ENCODE data around the gene ZNF792. TPM values are rescaled to one million over a fixed set of nuclear protein-coding genes. Genes with fewer than 3 reads are reported as not detected.
A peak's percentile ranks its signal among the peaks of the same experiment; 100 is the strongest.
"Not testable (repeated sequence)": the region's sequence is repeated elsewhere in the genome, so short reads cannot be mapped to it uniquely, and the experiment has no call there.

Gene ZNF792
- polyA plus RNA-seq, 3 donors from 2014 or later, result 8.4 to 17.2 (median 10.6) TPM

DNA sequence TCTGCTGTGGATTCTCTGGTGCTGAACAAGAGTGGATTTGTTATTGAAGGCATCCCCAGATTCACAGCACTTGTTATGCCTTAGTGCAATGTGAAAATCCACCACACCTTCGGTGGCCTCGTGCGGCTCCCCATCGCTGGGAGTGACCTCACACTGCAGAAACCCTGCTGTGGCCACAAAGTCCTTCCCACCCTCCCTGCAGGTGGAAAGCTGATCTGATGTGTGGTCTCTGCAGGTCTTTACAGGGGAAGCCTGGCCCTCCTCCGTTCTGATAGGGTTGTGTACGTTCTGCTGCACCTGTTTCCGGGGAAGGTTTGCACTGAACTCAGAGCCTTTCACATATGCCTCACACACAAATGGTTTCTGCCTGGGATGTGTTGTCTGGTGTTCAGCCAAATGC, 5.0 kb downstream of the ZNF792 start:
- peaks cover 2 to 12% (median 5%) of the 10 kb centered on the region in 3 donors for H3K27me3 Mint-ChIP-seq (ENCODE audit: low read depth in 3 of 3)
- no peak overlapping the region for H3K4me3 Mint-ChIP-seq
- H3K27ac Mint-ChIP-seq, result no peak overlapping the region
- peaks cover 61 to 88% (median 85%) of the 10 kb centered on the region in 6 donors for H3K9me3 Mint-ChIP-seq
- H3K36me3 Mint-ChIP-seq, result peaks cover 75 to 81% (median 78%) of the 10 kb centered on the region in 3 donors
- DNase-seq, result no peak
- peaks cover 28 to 38% of the 10 kb centered on the region in 2 donors for H3K4me1 Mint-ChIP-seq

DNA sequence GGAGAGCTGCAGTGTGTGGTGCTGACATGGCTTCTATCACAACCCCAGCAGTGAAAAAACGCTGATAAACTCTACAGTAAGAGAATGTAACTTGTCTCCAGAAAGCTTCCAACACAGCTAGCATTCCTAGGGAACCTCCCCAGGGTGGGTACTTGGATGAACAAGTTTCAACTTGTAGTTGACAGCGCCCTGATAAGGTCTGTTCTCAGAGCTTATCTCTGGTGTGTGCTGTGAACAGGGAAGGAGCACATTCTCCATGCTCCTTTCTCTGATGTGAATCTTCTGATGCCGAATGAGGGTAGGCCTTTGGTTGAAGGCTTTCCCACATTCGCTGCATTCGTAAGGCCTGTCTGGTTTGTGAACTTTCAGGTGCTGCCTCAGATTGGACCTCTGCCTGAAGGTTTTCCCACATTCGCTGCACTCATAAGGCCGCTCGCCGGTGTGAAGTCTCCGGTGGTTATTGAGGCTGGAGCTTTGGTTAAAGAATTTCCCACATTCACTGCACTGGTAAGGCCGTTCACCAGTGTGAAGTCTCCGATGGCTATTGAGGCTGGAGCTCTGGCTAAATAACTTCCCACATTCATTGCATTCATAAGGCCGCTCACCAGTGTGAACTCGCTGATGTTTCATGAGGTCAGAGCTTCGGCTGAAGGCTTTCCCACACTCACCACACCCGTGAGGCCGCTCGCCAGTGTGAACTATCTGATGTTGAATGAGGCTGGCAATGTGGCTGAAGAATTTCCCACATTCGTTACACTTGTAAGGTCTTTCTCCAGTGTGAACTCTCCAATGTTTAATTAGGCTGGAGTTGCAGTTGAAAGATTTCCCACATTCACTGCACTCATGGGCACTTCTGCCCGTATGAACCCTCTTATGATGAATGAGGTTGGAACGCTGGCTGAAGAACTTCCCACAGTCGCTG, 5.9 kb downstream of the ZNF792 start:
- DNase-seq, result no peak
- H3K4me1 Mint-ChIP-seq, result peaks cover 25 to 34% of the 10 kb centered on the region in 2 donors
- H3K27me3 Mint-ChIP-seq (ENCODE audit: low read depth in 3 of 3), result peaks cover 2 to 11% (median 2%) of the 10 kb centered on the region in 3 donors
- peaks cover 70 to 95% (median 93%) of the 10 kb centered on the region in 6 donors for H3K9me3 Mint-ChIP-seq
- no peak overlapping the region for H3K27ac Mint-ChIP-seq
- H3K36me3 Mint-ChIP-seq, result peaks cover 83 to 89% (median 86%) of the 10 kb centered on the region in 3 donors
- H3K4me3 Mint-ChIP-seq, result no peak overlapping the region

DNA sequence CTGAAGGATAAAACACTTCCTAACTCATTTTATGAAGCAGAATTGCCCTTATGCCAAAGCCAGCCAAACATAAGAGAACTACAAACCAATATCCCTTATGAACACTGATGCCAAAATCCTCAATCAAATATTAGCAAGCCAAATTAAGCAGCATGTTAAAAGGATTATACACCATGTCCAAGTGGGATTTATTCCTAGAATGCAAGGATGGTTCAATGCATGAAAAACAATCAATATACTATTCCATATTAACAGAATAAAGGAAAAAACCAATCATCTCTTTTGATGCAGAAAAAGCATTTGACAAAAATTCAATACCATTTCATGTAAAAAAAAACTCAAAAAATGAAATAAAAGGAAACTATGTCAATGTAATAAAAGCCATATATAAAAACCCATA, 10.9 kb downstream of the ZNF792 start:
- DNase-seq, result no peak
- Mint-ChIP-seq H3K27me3 (ENCODE audit: low read depth in 3 of 3) (peaks cover 0 to 6% (median 5%) of the 10 kb centered on the region in 3 donors), H3K4me1 (peaks cover 2 to 7% of the 10 kb centered on the region in 2 donors), H3K9me3 (peaks cover 41 to 92% (median 84%) of the 10 kb centered on the region in 6 donors), H3K27ac (no peak overlapping the region), H3K4me3 (no peak overlapping the region), H3K36me3 (peaks cover 70 to 78% (median 76%) of the 10 kb centered on the region in 3 donors)

DNA sequence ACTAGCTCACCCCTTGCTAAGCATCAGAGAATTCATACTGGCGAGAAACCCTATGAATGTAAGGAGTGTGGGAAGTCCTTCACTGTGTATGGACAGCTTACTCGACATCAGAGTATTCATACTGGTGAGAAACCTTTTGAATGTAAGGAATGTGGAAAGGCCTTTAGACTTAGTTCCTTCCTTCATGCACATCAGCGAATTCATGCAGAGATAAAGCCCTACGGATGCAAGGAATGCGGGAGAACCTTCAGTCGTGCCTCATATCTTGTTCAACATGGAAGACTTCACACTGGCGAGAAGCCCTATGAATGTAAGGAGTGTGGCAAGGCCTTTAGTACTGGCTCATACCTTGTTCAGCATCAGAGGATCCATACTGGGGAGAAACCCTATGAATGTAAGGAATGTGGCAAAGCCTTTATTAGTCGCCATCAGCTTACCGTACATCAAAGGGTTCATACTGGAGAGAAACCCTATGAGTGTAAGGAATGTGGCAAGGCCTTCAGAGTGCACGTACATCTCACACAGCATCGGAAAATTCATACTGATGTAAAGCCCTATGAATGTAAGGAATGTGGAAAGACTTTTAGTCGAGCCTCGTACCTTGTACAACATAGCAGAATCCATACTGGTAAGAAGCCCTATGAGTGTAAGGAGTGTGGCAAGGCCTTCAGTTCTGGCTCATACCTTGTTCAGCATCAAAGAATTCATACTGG, 20.0 kb downstream of the ZNF792 start:
- DNase-seq, result no peak
- Mint-ChIP-seq H3K9me3 (peaks cover 14 to 74% (median 58%) of the 10 kb centered on the region in 6 donors), H3K27me3 (ENCODE audit: low read depth in 3 of 3) (no peaks in the 10 kb centered on the region), H3K36me3 (peaks cover 52 to 77% (median 60%) of the 10 kb centered on the region in 3 donors), H3K4me3 (no peak overlapping the region), H3K27ac (no peak overlapping the region), H3K4me1 (no peaks in the 10 kb centered on the region)

DNA sequence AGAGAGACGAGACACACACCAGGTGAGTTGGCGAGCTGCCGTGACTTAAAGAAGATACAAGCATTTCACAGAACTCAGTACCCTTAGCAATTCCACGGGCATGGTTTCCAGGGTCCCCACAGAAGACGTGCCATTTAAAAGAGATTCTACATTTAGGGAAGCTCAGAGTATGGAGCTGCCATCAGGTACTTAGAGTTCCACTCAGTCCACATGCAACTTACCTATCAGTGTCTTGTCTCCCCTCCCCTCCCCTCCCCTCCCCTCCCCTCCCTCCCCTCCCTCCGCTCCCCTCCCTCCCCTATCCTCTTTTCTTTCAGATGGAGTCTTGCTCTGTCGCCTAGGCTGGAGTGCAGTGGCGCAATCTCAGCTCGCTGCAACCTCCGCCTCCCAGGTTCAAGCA, 25.1 kb downstream of the ZNF792 start:
- no peak for DNase-seq
- Mint-ChIP-seq H3K4me1 (no peaks in the 10 kb centered on the region), H3K27ac (no peak overlapping the region), H3K4me3 (no peak overlapping the region), H3K36me3 (peaks cover 52 to 68% (median 68%) of the 10 kb centered on the region in 3 donors), H3K27me3 (ENCODE audit: low read depth in 3 of 3) (peaks cover 0 to 1% (median 0%) of the 10 kb centered on the region in 3 donors), H3K9me3 (peaks cover 8 to 35% (median 30%) of the 10 kb centered on the region in 6 donors)

DNA sequence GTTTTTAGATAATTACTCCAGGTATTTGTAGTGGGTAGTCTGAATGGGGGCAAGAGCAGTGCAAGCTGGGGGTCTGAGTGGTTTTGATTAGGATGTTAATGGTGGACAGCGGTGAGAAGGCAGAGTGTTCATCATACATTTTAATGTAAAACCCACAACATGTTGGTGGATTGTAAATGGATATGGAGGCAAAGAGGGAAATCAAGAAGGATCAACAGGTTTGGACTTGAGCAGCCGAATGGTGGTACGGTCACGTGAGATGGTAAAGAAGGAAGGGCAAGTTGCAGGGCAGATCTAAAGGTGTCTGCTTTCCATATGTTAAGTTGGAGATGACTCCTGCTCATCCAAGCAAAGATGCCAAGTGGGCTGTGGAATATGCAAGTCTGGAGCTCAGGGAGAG, 27.8 kb downstream of the ZNF792 start:
- no peaks in the 10 kb centered on the region for H3K4me1 Mint-ChIP-seq
- peaks cover 42 to 59% (median 54%) of the 10 kb centered on the region in 3 donors for H3K36me3 Mint-ChIP-seq
- H3K27ac Mint-ChIP-seq, result no peak overlapping the region
- peaks cover 0 to 8% (median 6%) of the 10 kb centered on the region in 6 donors for H3K9me3 Mint-ChIP-seq
- DNase-seq, result no peak
- no peak overlapping the region for H3K4me3 Mint-ChIP-seq
- peaks cover 0 to 1% (median 0%) of the 10 kb centered on the region in 3 donors for H3K27me3 Mint-ChIP-seq (ENCODE audit: low read depth in 3 of 3)

DNA sequence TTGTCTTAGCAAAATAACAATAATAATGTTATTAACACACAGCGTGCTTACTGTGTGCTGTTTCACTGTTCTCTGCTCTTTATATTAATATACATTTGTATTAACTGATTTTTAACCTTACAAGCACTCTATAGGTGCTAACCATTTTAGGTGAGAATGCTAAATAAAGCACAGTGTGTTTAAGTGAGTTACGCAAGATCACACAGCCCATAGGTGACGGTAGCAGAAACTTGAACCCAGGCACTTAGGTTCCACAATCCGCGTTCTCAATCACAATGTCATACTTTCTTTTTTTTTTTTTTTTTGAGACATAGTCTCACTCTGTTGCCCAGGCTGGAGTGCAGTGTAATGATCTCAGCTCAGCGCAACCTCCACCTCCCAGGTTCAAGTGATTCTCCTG, 31.5 kb downstream of the ZNF792 start:
- H3K27me3 Mint-ChIP-seq (ENCODE audit: low read depth in 3 of 3), result peaks cover 0 to 1% (median 0%) of the 10 kb centered on the region in 3 donors
- H3K9me3 Mint-ChIP-seq, result peaks cover 0 to 2% (median 0%) of the 10 kb centered on the region in 6 donors
- H3K27ac Mint-ChIP-seq, result no peak overlapping the region
- peaks cover 32 to 42% (median 38%) of the 10 kb centered on the region in 3 donors for H3K36me3 Mint-ChIP-seq
- DNase-seq, result no peak
- peaks cover 8 to 14% of the 10 kb centered on the region in 2 donors for H3K4me1 Mint-ChIP-seq
- no peak overlapping the region for H3K4me3 Mint-ChIP-seq

DNA sequence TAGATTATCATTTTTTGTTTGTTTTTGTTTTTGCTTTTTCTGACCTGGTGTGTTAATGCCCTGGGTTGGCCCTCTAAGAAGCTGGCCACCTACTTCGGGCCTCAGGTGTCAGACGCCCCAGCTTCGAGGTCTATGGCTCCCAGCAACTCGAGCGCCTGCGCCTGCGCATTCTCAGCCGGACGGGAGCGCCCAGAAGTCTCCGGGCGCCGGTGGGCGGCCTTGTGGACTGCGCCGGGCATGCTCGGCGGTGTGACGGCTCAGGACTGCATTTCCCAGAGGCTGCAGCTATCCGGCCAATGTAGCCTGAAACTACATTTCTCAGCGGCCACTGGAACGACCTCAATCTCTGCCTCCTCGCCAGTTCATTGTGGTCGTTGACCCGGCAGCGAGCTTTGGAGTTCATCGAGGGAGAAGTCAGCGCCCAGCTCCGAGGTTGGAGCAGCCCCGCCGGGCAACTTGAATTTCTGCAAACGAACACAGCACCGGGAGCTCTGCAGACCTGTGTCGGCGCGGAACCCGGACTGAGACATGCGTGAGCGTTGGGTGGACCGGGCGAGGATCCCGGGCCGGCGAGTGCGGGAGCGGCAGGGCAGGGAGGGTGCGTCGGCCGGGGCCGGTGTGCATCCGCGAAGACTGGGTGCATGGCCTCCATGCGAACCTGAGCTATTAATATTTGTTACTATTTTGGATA, 37.2 kb downstream of the ZNF792 start, which contains the start of gene ZNF30:
TSS of gene ZNF30 (plus strand) at position 219 of the 691 bp plus-strand sequence. CDS start 3,045 bp downstream, outside the sequence.
- Mint-ChIP-seq H3K36me3 (peaks cover 1 to 9% (median 2%) of the 10 kb centered on the region in 3 donors), H3K27me3 (ENCODE audit: low read depth in 3 of 3) (peaks cover 0 to 2% (median 0%) of the 10 kb centered on the region in 3 donors), H3K4me3 (peak within 1 kb of the TSS; percentile 89 to 93 (median 92)), H3K9me3 (no peaks in the 10 kb centered on the region), H3K4me1 (peaks cover 16 to 31% of the 10 kb centered on the region in 2 donors), H3K27ac (peak within 1 kb of the TSS; percentile 68 to 85 (median 80))
- DNase-seq, result peak; percentile 74 to 80 (median 79)

DNA sequence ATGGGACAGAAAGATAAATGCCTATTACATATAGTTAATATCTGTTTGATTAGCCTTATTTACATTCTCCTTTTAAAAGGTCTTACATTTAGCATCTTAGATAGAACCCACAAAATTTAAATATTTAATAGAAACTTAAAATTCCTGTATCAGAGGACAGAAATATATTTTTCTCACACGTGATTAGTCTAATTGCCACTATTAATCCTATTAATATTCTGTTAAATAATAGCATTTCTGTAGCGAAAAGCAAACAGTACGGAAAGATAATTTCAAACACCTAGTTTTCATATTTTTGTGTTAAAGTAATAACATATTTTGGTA, 37.7 kb downstream of the ZNF792 start:
- Mint-ChIP-seq H3K27me3 (ENCODE audit: low read depth in 3 of 3) (peaks cover 0 to 2% (median 0%) of the 10 kb centered on the region in 3 donors), H3K4me1 (peaks cover 16 to 31% of the 10 kb centered on the region in 2 donors), H3K4me3 (peak overlapping the region; percentile 89 to 93 (median 92)), H3K27ac (peak overlapping the region in 3 of 6 donors; percentile 68 to 85 (median 85)), H3K9me3 (no peaks in the 10 kb centered on the region), H3K36me3 (peaks cover 0 to 4% (median 0%) of the 10 kb centered on the region in 3 donors)
- DNase-seq, result no peak

DNA sequence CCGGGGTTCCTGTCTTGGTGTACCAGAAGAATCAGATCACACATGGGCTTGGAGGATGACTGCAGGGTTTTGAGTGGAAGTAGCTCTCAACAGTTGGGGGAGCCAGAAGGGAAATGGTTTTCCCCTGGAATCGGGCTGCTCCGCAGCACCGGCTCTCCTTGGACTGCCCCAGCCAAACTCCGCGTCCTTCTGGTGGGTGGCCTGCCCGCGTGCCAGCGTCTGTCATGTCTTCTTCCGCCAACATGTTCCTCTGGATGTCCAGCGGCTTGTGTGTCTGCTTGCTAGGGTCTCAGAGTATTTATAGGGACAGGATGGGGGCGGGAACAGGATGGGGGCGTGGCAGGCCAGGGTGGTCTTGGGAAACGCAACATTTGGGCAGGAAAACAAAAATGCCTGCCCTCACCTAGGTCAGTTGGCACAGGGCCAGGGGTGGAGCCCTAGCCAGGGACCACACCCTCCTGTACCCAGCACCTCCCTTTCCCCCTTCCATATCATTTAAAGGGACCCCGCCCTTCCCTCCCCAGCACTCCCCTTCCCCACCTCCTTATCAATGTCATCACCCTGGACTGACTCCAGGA, 38.7 kb downstream of the ZNF792 start:
- peaks cover 0 to 2% (median 0%) of the 10 kb centered on the region in 3 donors for H3K27me3 Mint-ChIP-seq (ENCODE audit: low read depth in 3 of 3)
- DNase-seq, result no peak
- no peak overlapping the region for H3K27ac Mint-ChIP-seq
- H3K4me3 Mint-ChIP-seq, result peak overlapping the region in 2 of 5 donors; percentile 21 to 92
- no peaks in the 10 kb centered on the region for H3K9me3 Mint-ChIP-seq
- H3K36me3 Mint-ChIP-seq, result peaks cover 0 to 3% (median 0%) of the 10 kb centered on the region in 3 donors
- peaks cover 16 to 31% of the 10 kb centered on the region in 2 donors for H3K4me1 Mint-ChIP-seq

DNA sequence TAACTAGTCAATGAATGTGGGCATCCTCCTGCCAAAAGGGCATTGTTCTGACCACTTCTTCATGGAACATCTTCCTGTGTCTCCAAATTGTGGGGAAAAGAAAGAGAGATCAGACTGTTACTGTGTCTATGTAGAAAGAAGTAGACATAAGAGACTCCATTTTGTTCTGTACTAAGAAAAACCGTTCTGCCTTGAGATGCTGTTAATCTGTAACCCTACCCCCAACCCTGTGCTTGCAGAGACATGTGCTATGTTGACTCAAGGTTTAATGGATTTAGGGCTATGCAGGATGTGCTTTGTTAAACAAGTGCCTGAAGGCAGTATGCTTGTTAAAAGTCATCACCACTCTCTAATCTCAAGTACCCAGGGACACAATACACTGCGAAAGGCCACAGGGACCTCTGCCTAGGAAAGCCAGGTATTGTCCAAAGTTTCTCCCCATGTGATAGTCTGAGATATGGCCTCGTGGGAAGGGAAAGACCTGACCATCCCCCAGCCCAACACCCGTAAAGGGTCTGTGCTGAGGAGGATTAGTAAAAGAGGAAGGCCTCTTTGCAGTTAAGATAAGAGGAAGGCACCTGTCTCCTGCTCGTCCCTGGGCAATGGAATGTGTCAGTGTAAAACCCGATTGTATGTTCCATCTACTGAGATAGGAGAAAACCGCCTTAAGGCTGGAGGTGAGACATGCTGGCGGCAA, 43.8 kb downstream of the ZNF792 start:
- not testable (repeated sequence) for H3K27me3 Mint-ChIP-seq (ENCODE audit: low read depth in 3 of 3)

DNA sequence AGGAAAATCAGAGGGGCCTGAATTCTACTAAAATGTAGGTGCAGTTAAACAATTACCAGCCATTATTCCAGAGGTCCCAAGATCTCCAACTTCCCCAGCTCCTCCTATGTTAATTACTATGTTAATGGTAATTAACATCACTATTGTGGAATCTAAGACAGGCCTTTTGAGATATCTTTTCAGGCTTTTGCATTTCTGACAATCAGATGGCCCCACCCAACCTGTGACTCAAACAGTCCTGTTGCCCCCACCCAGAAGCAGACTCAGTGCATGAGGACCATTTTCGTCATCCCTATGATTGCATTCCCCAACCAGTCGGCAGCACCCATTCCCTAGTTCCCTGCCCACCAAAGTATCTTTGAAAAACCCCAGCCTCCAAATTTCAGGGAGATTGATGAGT, 45.8 kb downstream of the ZNF792 start:
- H3K36me3 Mint-ChIP-seq, result peaks cover 0 to 12% (median 3%) of the 10 kb centered on the region in 3 donors
- no peak overlapping the region for H3K4me3 Mint-ChIP-seq
- peaks cover 0 to 9% (median 3%) of the 10 kb centered on the region in 3 donors for H3K27me3 Mint-ChIP-seq (ENCODE audit: low read depth in 3 of 3)
- H3K4me1 Mint-ChIP-seq, result no peaks in the 10 kb centered on the region
- no peak overlapping the region for H3K27ac Mint-ChIP-seq
- H3K9me3 Mint-ChIP-seq, result peaks cover 0 to 24% (median 9%) of the 10 kb centered on the region in 6 donors
- DNase-seq, result no peak

More for the DNA sequence above, 43.8 kb downstream of the ZNF792 start:
- not testable (repeated sequence) for H3K27ac Mint-ChIP-seq, H3K4me1 Mint-ChIP-seq, H3K4me3 Mint-ChIP-seq, DNase-seq
- Mint-ChIP-seq H3K36me3 (peaks cover 0 to 12% (median 3%) of the 10 kb centered on the region in 3 donors), H3K9me3 (peaks cover 0 to 24% (median 9%) of the 10 kb centered on the region in 6 donors)
